Limb (tissue), 2 donors: ENCODE results near the gene ITGA2B.

Experiments
- DNase-seq, 2 donors: peaks; one replicate each; pipeline ENCODE4 v3.0.0-alpha.2; 2016; ENCODE audit errors: extremely low spot score in 2 of 2

Gene ITGA2B

GRCh38 chr17:44389281-44389680 is at the start of gene ITGA2B:
ITGA2B (minus strand) TSS chr17:44389649; CDS start chr17:44389473, 176 bp downstream.
- no peak for DNase-seq

GRCh38 chr17:44439168-44439567 is 49.7 kb upstream of the ITGA2B start:
- DNase-seq, result no peak

GRCh38 chr17:44438636-44439035 is 49.2 kb upstream of the ITGA2B start:
- peak in 1 of 2 donors; percentile 18 for DNase-seq

GRCh38 chr17:44436336-44436735 is 46.9 kb upstream of the ITGA2B start:
- DNase-seq, result no peak

- DNase-seq, result no peak
Measured at GRCh38 chr17:44432254-44433157, 43.1 kb upstream of the ITGA2B start.

GRCh38 chr17:44424828-44425461 is 35.5 kb upstream of the ITGA2B start:
- DNase-seq, result no peak

GRCh38 chr17:44417553-44417952 is 28.1 kb upstream of the ITGA2B start:
- DNase-seq, result no peak

GRCh38 chr17:44416558-44417289 is 27.3 kb upstream of the ITGA2B start:
- no peak for DNase-seq

GRCh38 chr17:44414394-44415155 is 25.1 kb upstream of the ITGA2B start:
- DNase-seq, result no peak

- DNase-seq, result no peak
Measured at GRCh38 chr17:44409309-44410028, 20.0 kb upstream of the ITGA2B start.

GRCh38 chr17:44408786-44409185 is 19.3 kb upstream of the ITGA2B start:
- DNase-seq, result no peak

GRCh38 chr17:44402564-44403172 is 13.2 kb upstream of the ITGA2B start:
- DNase-seq, result no peak

GRCh38 chr17:44400226-44400847 is 10.9 kb upstream of the ITGA2B start:
- DNase-seq, result no peak

- no peak for DNase-seq
Measured at GRCh38 chr17:44398692-44399691, 9.5 kb upstream of the ITGA2B start.

GRCh38 chr17:44397479-44398440 is 8.3 kb upstream of the ITGA2B start:
- no peak for DNase-seq

GRCh38 chr17:44396946-44397345 is 7.5 kb upstream of the ITGA2B start:
- no peak for DNase-seq

GRCh38 chr17:44394833-44395232 is 5.4 kb upstream of the ITGA2B start:
- no peak for DNase-seq
